NCI-H2196 (cell line): ENCODE measurements around the gene ZNF586.
A peak's percentile ranks its signal among the peaks of the same experiment; 100 is the strongest.
"Not testable (repeated sequence)": the region's sequence is repeated elsewhere in the genome, so short reads cannot be mapped to it uniquely, and the experiment has no call there.

ENCODE experiments used
- DNase-seq: peaks from one replicate; lab custom pipeline; 2025; ENCODE audit not compliant: unreplicated experiment; lab: John Stamatoyannopoulos, UW

ZNF586 gene

GRCh38 chr19:57769345-57770131 is at the start of gene ZNF586:
Gene ZNF586, plus strand, starts transcription at chr19:57769676. Its CDS starts 167 bp downstream, at chr19:57769843.
- peak; percentile 92 for DNase-seq

- DNase-seq, result no peak
These were observed 49.5 kb upstream of the ZNF586 start for GRCh38 chr19:57719901-57720519.

- DNase-seq, result no peak
These were observed 48.6 kb upstream of the ZNF586 start for GRCh38 chr19:57720878-57721277.

GRCh38 chr19:57738320-57738719 is 31.2 kb upstream of the ZNF586 start:
- not testable (repeated sequence) for DNase-seq

GRCh38 chr19:57738770-57739169 is 30.7 kb upstream of the ZNF586 start:
- not testable (repeated sequence) for DNase-seq

- peak; percentile 89 for DNase-seq
These were observed 22.6 kb upstream of the ZNF586 start, which contains the start of gene ZNF776 for GRCh38 chr19:57746580-57747471. Gene ZNF776, plus strand, starts transcription at chr19:57746815. Its CDS starts 244 bp downstream, at chr19:57747059.

- no peak for DNase-seq
These were observed 22.0 kb upstream of the ZNF586 start for GRCh38 chr19:57747472-57747807.

- no peak for DNase-seq
These were observed 21.4 kb upstream of the ZNF586 start for GRCh38 chr19:57748029-57748428.

- no peak for DNase-seq
These were observed 15.3 kb upstream of the ZNF586 start for GRCh38 chr19:57754091-57754673.

- DNase-seq, result no peak
These were observed 14.4 kb upstream of the ZNF586 start for GRCh38 chr19:57755031-57755430.

- DNase-seq, result no peak
These were observed 11.5 kb upstream of the ZNF586 start for GRCh38 chr19:57757941-57758340.

- DNase-seq, result no peak
These were observed 10.4 kb upstream of the ZNF586 start for GRCh38 chr19:57759096-57759495.

GRCh38 chr19:57771417-57771816 is 1.9 kb downstream of the ZNF586 start:
- DNase-seq, result no peak

- DNase-seq, result no peak
These were observed 4.0 kb downstream of the ZNF586 start for GRCh38 chr19:57773488-57773887.

- DNase-seq, result no peak
These were observed 7.4 kb downstream of the ZNF586 start for GRCh38 chr19:57776764-57777296.

- DNase-seq, result no peak
These were observed 8.9 kb downstream of the ZNF586 start for GRCh38 chr19:57778336-57778735.

- no peak for DNase-seq
These were observed 9.9 kb downstream of the ZNF586 start for GRCh38 chr19:57779220-57779845.

GRCh38 chr19:57786286-57786685 is 16.8 kb downstream of the ZNF586 start:
- no peak for DNase-seq

GRCh38 chr19:57786906-57787305 is 17.4 kb downstream of the ZNF586 start:
- no peak for DNase-seq

- DNase-seq, result no peak
These were observed 18.7 kb downstream of the ZNF586 start for GRCh38 chr19:57788114-57788692.
